Fibroblast of lung (primary cell): ENCODE data around the gene DCAF7. TPM values are rescaled to one million over a fixed set of nuclear protein-coding genes. Genes with fewer than 3 reads are reported as not detected.

ENCODE experiments used
- DNase-seq, 2 donors: peaks; one replicate each; pipeline versions ENCODE4 v3.0.0 to v3.0.0-alpha.2; 2010; ENCODE audit warnings: low read depth in 2 of 2
- H2AFZ ChIP-seq: 2 replicates; pipeline ENCODE4 v1.5.1; 2012; ENCODE audit warnings: low read length, control low read depth, inconsistent platforms
- H3K27ac ChIP-seq: 2 replicates; pipeline ENCODE4 v1.5.1; 2011; ENCODE audit warnings: low read length, control low read depth; ENCODE audit not compliant: insufficient read depth
- H3K27me3 ChIP-seq: 2 replicates; pipeline ENCODE4 v1.5.1; 2011; ENCODE audit warnings: mild to moderate bottlenecking, low read length; ENCODE audit not compliant: control insufficient read depth, insufficient read depth
- H3K36me3 ChIP-seq: 2 replicates; pipeline ENCODE4 v1.5.1; 2011; ENCODE audit warnings: low read length; ENCODE audit not compliant: control insufficient read depth, insufficient read depth
- H3K4me1 ChIP-seq: 2 replicates; pipeline ENCODE4 v1.5.1; 2011; ENCODE audit warnings: low read length; ENCODE audit not compliant: control insufficient read depth, insufficient read depth; ENCODE audit errors: extremely low read depth
- H3K4me2 ChIP-seq: 2 replicates; pipeline ENCODE4 v1.5.1; 2011; ENCODE audit warnings: low read length, control low read depth; ENCODE audit not compliant: insufficient read depth; ENCODE audit errors: extremely low read depth
- H3K4me3 ChIP-seq, 4 experiments: fragments of 200-600 bp in 1 of 4; sonication (generic) in 1 of 4; replicated peaks in 1 of 4; 2 replicates each; pipeline ENCODE4 v1.5.1; 2011 to 2016; ENCODE audit warnings: low read length in 4 of 4, low read depth in 3 of 4, mild to moderate bottlenecking in 3 of 4, control low read depth in 2 of 4, inconsistent platforms in 1 of 4, mixed read lengths in 1 of 4; ENCODE audit not compliant: insufficient read depth in 1 of 4; ENCODE audit errors: control extremely low read depth in 1 of 4
- H3K79me2 ChIP-seq: 2 replicates; pipeline ENCODE4 v1.5.1; 2012; ENCODE audit warnings: mild to moderate bottlenecking, low read length, inconsistent platforms; ENCODE audit not compliant: control insufficient read depth, insufficient read depth
- H3K9ac ChIP-seq: 2 replicates; pipeline ENCODE4 v1.5.1; 2011; ENCODE audit warnings: mild to moderate bottlenecking, low read length, control low read depth; ENCODE audit not compliant: insufficient read depth
- H3K9me3 ChIP-seq: 2 replicates; pipeline ENCODE4 v1.5.1; 2012; ENCODE audit warnings: low read depth, low read length; ENCODE audit not compliant: control insufficient read depth, insufficient read depth
- H4K20me1 ChIP-seq: 2 replicates; pipeline ENCODE4 v1.5.1; 2011; ENCODE audit warnings: low read length; ENCODE audit not compliant: control insufficient read depth, insufficient read depth; ENCODE audit errors: extremely low read depth
- EZH2 ChIP-seq: IDR thresholded peaks from 2 replicates; pipeline ENCODE4 v1.5.1; 2012; ENCODE audit warnings: low read length, control low read depth, mild to moderate bottlenecking; ENCODE audit errors: missing control alignments
- polyA plus RNA-seq, 2 donors: library from polyadenylated mRNA; depleted of rRNA in 1 of 2; stranded (reverse) in 1 of 2; unstranded in 1 of 2; fragments of >200 nt; gene quantifications; 2 replicates each; pipeline ENCODE4 v1.2.1, GENCODE V29; 2011 to 2012; ENCODE audit warnings: missing spikeins in 1 of 2
- total RNA-seq: library from RNA; depleted of rRNA; stranded (reverse); fragments of >200 nt; gene quantifications from 2 replicates; pipeline ENCODE4 v1.2.1, GENCODE V29; 2014
- TF ChIP-seq, protein P1 (sequence below), 2 donors: IDR thresholded peaks in 1 of 2; conservative IDR thresholded peaks in 1 of 2; 1 replicate in 1 of 2; 2 replicates in 1 of 2; pipeline ENCODE4 v1.5.1; 2011 to 2012; ENCODE audit warnings: low read length in 2 of 2, control low read depth in 1 of 2, inconsistent platforms in 1 of 2, low read depth in 1 of 2, mild to moderate bottlenecking in 1 of 2

DCAF7 gene
- total and polyA plus RNA-seq, 2 donors (not counting 1 experiment from before 2014, with no cell fraction given): 13.9 to 38.8 TPM

DNA sequence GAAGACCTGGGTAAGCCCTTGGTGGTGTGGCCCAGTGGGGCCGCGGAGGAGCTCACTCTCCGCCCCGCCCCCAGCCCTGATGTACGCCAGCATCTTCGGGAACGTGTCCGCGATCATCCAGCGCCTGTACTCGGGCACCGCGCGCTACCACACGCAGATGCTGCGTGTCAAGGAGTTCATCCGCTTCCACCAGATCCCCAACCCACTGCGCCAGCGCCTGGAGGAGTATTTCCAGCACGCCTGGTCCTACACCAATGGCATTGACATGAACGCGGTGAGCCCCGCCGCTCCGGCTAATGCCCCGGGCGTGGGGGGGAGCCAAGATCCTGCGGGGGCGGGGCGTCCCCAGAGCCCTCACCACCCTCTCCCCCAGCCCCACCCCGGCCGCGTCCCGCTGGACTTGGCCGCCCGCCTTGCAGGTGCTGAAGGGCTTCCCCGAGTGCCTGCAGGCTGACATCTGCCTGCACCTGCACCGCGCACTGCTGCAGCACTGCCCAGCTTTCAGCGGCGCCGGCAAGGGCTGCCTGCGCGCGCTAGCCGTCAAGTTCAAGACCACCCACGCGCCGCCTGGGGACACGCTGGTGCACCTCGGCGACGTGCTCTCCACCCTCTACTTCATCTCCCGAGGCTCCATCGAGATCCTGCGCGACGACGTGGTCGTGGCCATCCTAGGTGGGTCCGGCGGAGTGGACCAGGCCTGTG lies 12.1 kb upstream of the DCAF7 start:
- H3K27ac ChIP-seq: no peak overlapping the region
- no peak overlapping the region for H3K9ac ChIP-seq
- no peaks in the 10 kb centered on the region for H3K36me3 ChIP-seq
- peak overlapping the region; percentile 27 for H3K4me2 ChIP-seq
- TF ChIP-seq EZH2: peak; percentile 63
- TF ChIP-seq, protein P1, sequence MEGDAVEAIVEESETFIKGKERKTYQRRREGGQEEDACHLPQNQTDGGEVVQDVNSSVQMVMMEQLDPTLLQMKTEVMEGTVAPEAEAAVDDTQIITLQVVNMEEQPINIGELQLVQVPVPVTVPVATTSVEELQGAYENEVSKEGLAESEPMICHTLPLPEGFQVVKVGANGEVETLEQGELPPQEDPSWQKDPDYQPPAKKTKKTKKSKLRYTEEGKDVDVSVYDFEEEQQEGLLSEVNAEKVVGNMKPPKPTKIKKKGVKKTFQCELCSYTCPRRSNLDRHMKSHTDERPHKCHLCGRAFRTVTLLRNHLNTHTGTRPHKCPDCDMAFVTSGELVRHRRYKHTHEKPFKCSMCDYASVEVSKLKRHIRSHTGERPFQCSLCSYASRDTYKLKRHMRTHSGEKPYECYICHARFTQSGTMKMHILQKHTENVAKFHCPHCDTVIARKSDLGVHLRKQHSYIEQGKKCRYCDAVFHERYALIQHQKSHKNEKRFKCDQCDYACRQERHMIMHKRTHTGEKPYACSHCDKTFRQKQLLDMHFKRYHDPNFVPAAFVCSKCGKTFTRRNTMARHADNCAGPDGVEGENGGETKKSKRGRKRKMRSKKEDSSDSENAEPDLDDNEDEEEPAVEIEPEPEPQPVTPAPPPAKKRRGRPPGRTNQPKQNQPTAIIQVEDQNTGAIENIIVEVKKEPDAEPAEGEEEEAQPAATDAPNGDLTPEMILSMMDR (conservative IDR thresholded peaks at IDR 0.05 in 1 of 2, IDR thresholded peaks at IDR 0.05 in 1 of 2; ENCODE audit: low read depth in 1 of 2, low read length in 2 of 2): no peak
- no peaks in the 10 kb centered on the region for H3K4me1 ChIP-seq
- H4K20me1 ChIP-seq: no peaks in the 10 kb centered on the region
- no peak overlapping the region for H3K4me3 ChIP-seq
- H3K9me3 ChIP-seq: no peaks in the 10 kb centered on the region
- peaks cover 28% of the 10 kb centered on the region for H3K27me3 ChIP-seq
- H3K79me2 ChIP-seq: no peaks in the 10 kb centered on the region
- H2AFZ ChIP-seq: no peak overlapping the region
- peak in 1 of 2 donors; percentile 1 for DNase-seq

DNA sequence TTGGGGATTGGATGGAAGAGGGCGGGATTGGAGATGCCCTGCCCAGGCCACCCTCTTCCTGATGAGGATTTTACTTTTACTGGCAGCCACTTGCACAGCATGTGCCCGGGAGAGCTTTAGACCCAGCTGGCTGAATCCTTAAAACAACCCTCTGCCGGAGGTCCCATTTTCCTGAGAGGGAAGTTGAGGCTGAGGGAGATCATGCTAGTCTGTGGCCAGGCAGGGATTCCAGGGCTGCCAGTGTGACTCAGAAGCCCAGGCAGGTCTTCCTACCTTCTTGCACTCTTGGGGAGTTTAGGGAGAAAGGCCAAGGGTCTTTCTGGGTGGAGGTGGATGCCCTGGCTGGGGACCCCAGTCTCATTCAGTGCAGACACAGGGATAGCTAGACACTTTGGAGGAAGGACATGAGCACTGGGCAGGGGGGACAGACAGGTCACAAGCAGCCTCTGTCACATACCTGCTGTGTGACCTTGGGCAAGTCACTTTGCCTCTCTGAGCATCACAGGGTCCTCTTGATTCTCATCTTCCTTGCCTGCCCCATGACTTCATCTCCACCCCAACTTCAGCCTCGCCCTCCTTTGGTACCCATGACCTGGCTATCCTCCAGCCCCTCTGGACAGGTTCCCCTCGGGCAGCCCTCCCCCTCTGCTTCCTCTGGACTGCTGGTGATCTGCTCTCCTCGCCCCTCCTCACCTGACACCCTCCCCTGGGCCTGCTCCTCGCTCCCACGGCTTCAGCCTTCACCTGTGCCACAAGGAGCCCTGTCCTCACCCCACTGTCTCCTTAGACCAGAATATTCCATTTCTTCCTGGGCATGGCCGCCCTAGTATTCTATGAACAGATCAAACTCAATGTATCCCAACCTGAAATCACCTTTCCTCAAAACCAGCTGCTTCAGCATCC lies 11.3 kb upstream of the DCAF7 start:
- no peaks in the 10 kb centered on the region for H3K79me2 ChIP-seq
- H2AFZ ChIP-seq: no peak overlapping the region
- peaks cover 28% of the 10 kb centered on the region for H3K27me3 ChIP-seq
- H3K9me3 ChIP-seq: no peaks in the 10 kb centered on the region
- TF ChIP-seq, protein P1 (conservative IDR thresholded peaks at IDR 0.05 in 1 of 2, IDR thresholded peaks at IDR 0.05 in 1 of 2; ENCODE audit: low read depth in 1 of 2, low read length in 2 of 2): no peak
- TF ChIP-seq EZH2: peak; percentile 4
- DNase-seq: no peak
- H3K9ac ChIP-seq: no peak overlapping the region
- no peaks in the 10 kb centered on the region for H3K4me1 ChIP-seq
- no peaks in the 10 kb centered on the region for H3K36me3 ChIP-seq
- no peak overlapping the region for H3K4me2 ChIP-seq
- H3K27ac ChIP-seq: no peak overlapping the region
- H4K20me1 ChIP-seq: no peaks in the 10 kb centered on the region
- H3K4me3 ChIP-seq: no peak overlapping the region

DNA sequence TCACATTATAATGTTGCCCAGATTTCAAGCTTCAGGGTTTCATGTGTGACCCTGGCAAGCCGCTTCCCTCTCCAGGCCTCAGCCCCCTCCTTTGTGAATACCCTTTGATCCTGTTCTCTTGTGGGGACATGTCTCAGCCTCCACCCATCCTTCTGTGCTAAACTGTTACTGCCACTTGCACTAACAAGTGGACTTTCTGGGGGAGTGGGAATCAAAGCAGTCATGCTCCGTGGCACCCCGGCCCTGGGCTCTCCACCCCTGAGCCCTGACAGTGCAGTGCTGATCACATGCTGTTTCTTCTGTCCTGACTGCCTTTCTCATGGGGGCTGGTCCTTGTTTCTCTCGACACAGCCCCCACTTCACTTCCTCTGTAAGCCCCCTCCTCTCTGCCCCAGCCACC lies 9.7 kb upstream of the DCAF7 start:
- DNase-seq: no peak

More for the DNA sequence above, 9.7 kb upstream of the DCAF7 start:
- Histone ChIP-seq H3K27me3 (peaks cover 25% of the 10 kb centered on the region), H3K9ac (no peak overlapping the region), H3K27ac (no peak overlapping the region), H3K4me3 (no peak overlapping the region), H4K20me1 (no peaks in the 10 kb centered on the region), H2AFZ (no peak overlapping the region), H3K79me2 (no peaks in the 10 kb centered on the region), H3K36me3 (no peaks in the 10 kb centered on the region), H3K4me1 (no peaks in the 10 kb centered on the region), H3K4me2 (no peak overlapping the region), H3K9me3 (no peaks in the 10 kb centered on the region)
- TF ChIP-seq, protein P1 (conservative IDR thresholded peaks at IDR 0.05 in 1 of 2, IDR thresholded peaks at IDR 0.05 in 1 of 2; ENCODE audit: low read depth in 1 of 2, low read length in 2 of 2): no peak
- no peak for TF ChIP-seq EZH2
